ENCODE data around the gene DENND2D.
A peak's percentile ranks its signal among the peaks of the same experiment; 100 is the strongest.

Gene DENND2D

DNA sequence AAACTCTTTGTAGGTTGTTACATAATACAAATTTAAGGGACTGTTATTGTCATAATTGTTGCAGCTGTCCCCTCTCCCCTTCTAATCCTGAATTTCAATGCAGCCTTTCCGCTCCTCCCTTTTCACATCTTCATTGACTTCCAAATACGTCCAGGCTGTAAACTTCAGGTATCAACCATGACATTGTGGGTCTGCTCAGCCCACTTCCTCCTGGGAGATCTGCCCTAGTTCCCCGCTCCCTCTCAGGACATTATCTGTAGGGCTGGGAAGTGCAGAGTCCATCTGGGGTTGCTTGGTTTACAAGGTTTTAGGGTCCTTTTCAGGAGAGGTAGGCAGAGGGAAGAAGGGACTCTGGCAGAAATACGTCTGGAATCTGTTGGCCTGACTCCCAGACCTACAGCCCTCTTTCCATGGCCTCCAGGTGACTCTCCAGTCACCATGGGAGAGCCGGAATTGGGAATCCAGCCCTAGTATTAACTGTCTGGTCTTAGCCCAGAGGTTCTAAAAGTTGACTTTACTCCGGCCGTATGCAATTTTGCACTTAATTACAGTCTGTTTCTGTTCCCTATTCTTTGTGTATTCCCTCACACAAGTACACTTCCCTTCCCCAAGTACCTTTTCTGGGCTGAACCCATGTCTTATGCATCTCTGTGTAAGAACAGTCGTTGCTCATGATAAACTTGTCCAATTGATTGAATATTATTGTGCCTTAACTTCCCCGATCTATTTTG is 4.7 kb upstream of the DENND2D start:
- ATAC-seq (replicated peaks; ENCODE audit: extremely low read depth, poor library complexity, severe bottlenecking) (no peak), DNase-seq (ENCODE audit: low spot score in 2 of 2) (no peak)
- H3K27ac Mint-ChIP-seq (ENCODE audit: low read depth), result peak overlapping the region; percentile 76
- H3K4me1 Mint-ChIP-seq, result peaks cover 59% of the 10 kb centered on the region
- no peaks in the 10 kb centered on the region for H3K27me3 Mint-ChIP-seq
- H3K36me3 Mint-ChIP-seq (ENCODE audit: insufficient read depth), result peaks cover 17% of the 10 kb centered on the region
- peak overlapping the region; percentile 99 for H3K4me3 Mint-ChIP-seq
- no peaks in the 10 kb centered on the region for H3K9me3 Mint-ChIP-seq

GRCh38 chr1:111204201-111204982 is 3.9 kb upstream of the DENND2D start:
- ATAC-seq (replicated peaks; ENCODE audit: extremely low read depth, poor library complexity, severe bottlenecking) (peak; percentile 76), DNase-seq (ENCODE audit: low spot score in 2 of 2) (peak; percentile 50 to 62)
- H3K9me3 Mint-ChIP-seq, result no peaks in the 10 kb centered on the region
- no peaks in the 10 kb centered on the region for H3K27me3 Mint-ChIP-seq
- H3K27ac Mint-ChIP-seq (ENCODE audit: low read depth), result peak overlapping the region; percentile 76
- H3K4me1 Mint-ChIP-seq, result peaks cover 64% of the 10 kb centered on the region
- H3K4me3 Mint-ChIP-seq, result peak overlapping the region; percentile 99
- H3K36me3 Mint-ChIP-seq (ENCODE audit: insufficient read depth), result peaks cover 24% of the 10 kb centered on the region

GRCh38 chr1:111203681-111204200 is 3.3 kb upstream of the DENND2D start:
- Mint-ChIP-seq H3K4me1 (peaks cover 64% of the 10 kb centered on the region), H3K36me3 (ENCODE audit: insufficient read depth) (peaks cover 29% of the 10 kb centered on the region)

DNA sequence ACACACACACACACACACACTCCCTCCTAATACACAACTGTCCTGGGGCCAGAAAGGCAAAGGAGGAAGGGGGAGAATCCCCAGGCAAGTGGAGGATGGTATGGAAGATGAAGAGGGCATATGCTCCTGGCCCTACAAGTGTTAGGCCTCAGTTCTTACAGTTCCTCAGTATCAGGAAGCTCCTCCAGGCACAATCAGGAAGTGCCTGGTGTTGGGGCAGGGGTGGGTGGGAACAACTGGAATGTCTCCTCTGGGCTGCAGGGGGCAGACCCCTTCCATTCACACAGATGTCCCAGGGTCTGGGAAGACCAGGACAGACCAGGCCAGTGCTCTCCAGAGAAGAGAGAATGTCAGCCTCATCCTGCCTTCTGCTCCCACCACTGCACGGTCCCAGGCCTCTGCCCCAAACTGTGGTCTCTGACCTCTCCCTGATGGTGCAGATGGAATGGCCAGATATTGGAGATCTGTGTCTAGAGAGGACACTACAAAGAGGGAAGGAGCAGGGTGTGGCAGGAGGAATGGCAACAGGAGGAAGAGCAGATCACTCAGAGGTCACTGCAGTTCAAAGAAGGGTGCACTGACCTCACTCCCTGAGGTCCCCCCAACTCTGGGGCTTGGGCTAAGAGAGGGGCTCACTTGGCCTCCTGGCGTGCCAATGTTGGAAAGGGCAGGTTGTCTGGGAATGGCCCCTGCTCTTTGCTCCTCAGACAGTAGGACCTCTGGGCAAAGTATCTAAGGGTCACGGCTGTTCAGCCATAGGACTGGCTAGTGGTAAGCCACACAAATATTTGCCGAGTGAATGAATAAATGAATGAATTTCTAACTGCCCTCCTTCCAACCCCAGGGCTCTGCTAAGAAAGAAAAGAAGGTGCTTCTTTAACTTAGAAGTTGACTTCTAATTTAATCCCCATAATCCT is 2.5 kb upstream of the DENND2D start:
- Mint-ChIP-seq H3K4me3 (peak overlapping the region; percentile 99), H3K4me1 (peaks cover 57% of the 10 kb centered on the region)
- ATAC-seq (replicated peaks; ENCODE audit: extremely low read depth, poor library complexity, severe bottlenecking), result no peak

More at GRCh38 chr1:111203681-111204200, 3.3 kb upstream of the DENND2D start:
- Mint-ChIP-seq H3K4me3 (peak overlapping the region; percentile 99), H3K9me3 (no peaks in the 10 kb centered on the region), H3K27me3 (no peaks in the 10 kb centered on the region), H3K27ac (ENCODE audit: low read depth) (peak overlapping the region; percentile 76)
- DNase-seq (ENCODE audit: low spot score in 2 of 2) (peak; percentile 55 to 71), ATAC-seq (replicated peaks; ENCODE audit: extremely low read depth, poor library complexity, severe bottlenecking) (peak; percentile 67)

GRCh38 chr1:111202366-111202706 is 1.9 kb upstream of the DENND2D start:
- Mint-ChIP-seq H3K27me3 (no peaks in the 10 kb centered on the region), H3K4me1 (peaks cover 63% of the 10 kb centered on the region), H3K36me3 (ENCODE audit: insufficient read depth) (peaks cover 38% of the 10 kb centered on the region), H3K4me3 (peak overlapping the region; percentile 99), H3K27ac (ENCODE audit: low read depth) (peak overlapping the region; percentile 76), H3K9me3 (no peaks in the 10 kb centered on the region)
- DNase-seq (ENCODE audit: low spot score in 2 of 2) (no peak), ATAC-seq (replicated peaks; ENCODE audit: extremely low read depth, poor library complexity, severe bottlenecking) (no peak)

More for the DNA sequence above, 2.5 kb upstream of the DENND2D start:
- Mint-ChIP-seq H3K36me3 (ENCODE audit: insufficient read depth) (peaks cover 32% of the 10 kb centered on the region), H3K9me3 (no peaks in the 10 kb centered on the region), H3K27me3 (no peaks in the 10 kb centered on the region), H3K27ac (ENCODE audit: low read depth) (peak overlapping the region; percentile 76)
- no peak for DNase-seq (ENCODE audit: low spot score in 2 of 2)

DNA sequence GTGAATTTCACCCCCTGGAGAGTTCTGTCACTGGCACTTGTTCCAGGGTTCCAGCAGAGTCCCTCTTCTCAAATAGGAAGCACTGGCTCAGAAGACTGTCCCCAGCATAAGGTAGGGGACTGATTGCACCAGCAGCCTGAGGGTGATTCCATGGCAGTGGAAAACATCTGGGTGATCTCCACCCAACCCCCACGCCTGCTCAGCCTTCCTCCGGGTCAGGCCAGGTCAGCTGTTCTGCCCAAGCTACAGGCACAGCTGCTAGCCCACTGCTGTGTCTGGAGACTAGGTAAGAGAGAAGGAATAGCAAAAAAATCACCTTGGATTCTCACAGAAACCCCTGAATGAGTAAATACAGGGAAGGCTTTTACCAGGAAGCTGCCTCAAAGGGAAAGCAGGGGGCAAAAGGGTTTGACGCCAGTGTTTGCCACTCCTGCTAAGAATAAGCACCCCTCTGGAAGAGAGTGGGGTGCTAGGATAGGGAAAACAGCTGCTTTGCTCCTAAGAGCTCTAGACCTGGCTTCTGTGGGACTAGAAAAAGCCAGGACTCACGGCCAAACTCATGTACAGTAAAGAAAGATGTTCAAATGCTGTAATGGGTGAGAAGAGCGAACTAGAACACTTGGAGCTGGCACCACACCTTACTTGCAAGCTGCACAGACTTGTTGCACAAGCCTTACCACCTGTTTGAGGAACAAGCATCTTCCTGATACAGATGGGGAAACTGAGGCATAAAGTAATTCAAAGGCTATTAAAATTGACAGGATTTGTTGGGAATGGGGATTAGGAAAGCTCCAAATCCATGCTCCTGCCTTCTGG is 1.0 kb upstream of the DENND2D start:
- Mint-ChIP-seq H3K27ac (ENCODE audit: low read depth) (peak overlapping the region; percentile 99), H3K4me1 (peaks cover 71% of the 10 kb centered on the region), H3K27me3 (no peaks in the 10 kb centered on the region), H3K4me3 (peak overlapping the region; percentile 99), H3K9me3 (no peaks in the 10 kb centered on the region), H3K36me3 (ENCODE audit: insufficient read depth) (peaks cover 47% of the 10 kb centered on the region)
- no peak for DNase-seq (ENCODE audit: low spot score in 2 of 2)
- ATAC-seq (replicated peaks; ENCODE audit: extremely low read depth, poor library complexity, severe bottlenecking), result no peak

- Mint-ChIP-seq H3K27me3 (no peaks in the 10 kb centered on the region), H3K4me3 (peak overlapping the region; percentile 99), H3K27ac (ENCODE audit: low read depth) (peak overlapping the region; percentile 99), H3K4me1 (peaks cover 71% of the 10 kb centered on the region), H3K36me3 (ENCODE audit: insufficient read depth) (peaks cover 54% of the 10 kb centered on the region), H3K9me3 (no peaks in the 10 kb centered on the region)
- ATAC-seq (replicated peaks; ENCODE audit: extremely low read depth, poor library complexity, severe bottlenecking) (no peak), DNase-seq (ENCODE audit: low spot score in 2 of 2) (no peak)
These were observed 336 bp upstream of the DENND2D start for GRCh38 chr1:111200802-111201161.

DNA sequence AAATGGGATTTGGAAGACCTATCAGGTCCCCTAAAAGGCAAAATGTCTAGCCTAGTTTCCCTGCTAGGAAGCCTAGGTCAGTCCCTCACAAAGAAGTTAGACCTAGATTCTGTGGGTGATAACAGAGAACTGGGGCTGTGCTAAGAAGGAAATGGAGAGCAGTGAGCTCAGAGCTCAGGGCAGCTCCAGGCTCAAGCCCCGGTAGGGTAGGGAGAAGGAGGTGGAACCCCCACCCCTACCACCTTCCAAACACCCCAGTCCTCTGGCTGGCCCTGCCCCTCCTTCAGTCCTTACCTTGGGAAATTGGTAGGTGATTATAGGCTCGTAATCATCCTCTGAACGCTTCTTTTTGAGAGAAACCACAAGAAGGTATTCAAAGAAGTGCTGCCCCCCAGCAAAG is 1.1 kb downstream of the DENND2D start:
- Mint-ChIP-seq H3K4me1 (peaks cover 72% of the 10 kb centered on the region), H3K9me3 (no peaks in the 10 kb centered on the region), H3K4me3 (peak overlapping the region; percentile 99), H3K27ac (ENCODE audit: low read depth) (peak overlapping the region; percentile 99), H3K36me3 (ENCODE audit: insufficient read depth) (peaks cover 61% of the 10 kb centered on the region), H3K27me3 (no peaks in the 10 kb centered on the region)
- ATAC-seq (replicated peaks; ENCODE audit: extremely low read depth, poor library complexity, severe bottlenecking), result no peak
- DNase-seq (ENCODE audit: low spot score in 2 of 2), result no peak

DNA sequence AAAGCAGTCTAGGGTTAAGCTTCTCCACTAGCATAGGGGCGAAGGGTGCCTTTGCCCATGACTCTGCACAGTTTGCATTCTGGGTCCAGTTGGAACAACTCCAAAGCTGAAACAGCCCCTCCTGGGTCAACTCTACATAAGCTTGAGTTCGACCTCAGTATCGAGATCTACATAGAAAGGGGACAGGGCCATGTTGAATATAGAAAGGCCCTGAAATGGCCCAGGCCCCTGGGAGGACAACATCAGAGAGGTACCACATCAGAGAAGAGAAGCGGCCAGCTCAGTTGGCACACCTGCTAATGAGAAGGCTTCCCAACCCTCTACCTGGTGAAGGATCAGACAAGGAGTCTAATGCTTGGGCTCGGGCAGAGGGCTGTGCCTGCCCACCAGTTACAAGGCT is 1.6 kb downstream of the DENND2D start:
- H3K27me3 Mint-ChIP-seq, result no peaks in the 10 kb centered on the region
- H3K9me3 Mint-ChIP-seq, result no peaks in the 10 kb centered on the region
- peak overlapping the region; percentile 99 for H3K27ac Mint-ChIP-seq (ENCODE audit: low read depth)
- peaks cover 77% of the 10 kb centered on the region for H3K4me1 Mint-ChIP-seq
- DNase-seq (ENCODE audit: low spot score in 2 of 2) (no peak), ATAC-seq (replicated peaks; ENCODE audit: extremely low read depth, poor library complexity, severe bottlenecking) (no peak)
- H3K36me3 Mint-ChIP-seq (ENCODE audit: insufficient read depth), result peaks cover 62% of the 10 kb centered on the region
- H3K4me3 Mint-ChIP-seq, result peak overlapping the region; percentile 99

DNA sequence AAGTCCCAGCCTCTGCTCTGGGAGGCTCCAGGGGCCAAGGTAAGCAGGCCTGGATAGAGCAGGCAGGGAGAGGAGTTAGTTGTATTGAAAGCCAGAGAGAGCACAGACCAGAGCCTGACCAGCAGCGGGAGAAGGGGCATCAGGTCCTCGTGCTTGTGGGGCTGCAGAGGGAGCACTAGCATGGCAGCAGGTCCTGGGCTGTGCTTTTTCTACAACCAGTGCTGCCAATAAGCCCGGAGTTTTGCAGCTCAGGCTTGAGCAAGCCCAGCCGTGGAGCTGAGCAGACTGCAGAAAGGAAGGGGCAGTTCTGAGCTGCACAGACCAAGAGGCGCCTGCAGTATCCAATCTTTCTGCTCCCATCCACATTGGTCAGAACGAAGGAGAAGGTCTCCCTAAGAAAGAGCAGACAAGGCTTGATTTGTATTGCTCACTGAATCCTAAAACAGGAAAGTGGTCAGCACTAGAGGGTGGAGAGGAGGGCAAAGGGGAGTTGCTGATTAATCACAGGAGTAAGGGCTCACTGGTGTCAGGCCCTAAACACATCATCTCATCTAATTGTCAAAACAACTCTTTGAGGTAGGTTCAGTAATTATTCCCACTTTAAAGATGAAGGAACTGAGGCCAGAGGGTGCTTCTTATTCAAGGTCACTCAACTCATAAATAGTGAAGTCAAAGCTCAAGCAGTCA is 2.7 kb downstream of the DENND2D start:
- no peaks in the 10 kb centered on the region for H3K9me3 Mint-ChIP-seq
- peaks cover 82% of the 10 kb centered on the region for H3K4me1 Mint-ChIP-seq
- H3K27me3 Mint-ChIP-seq, result no peaks in the 10 kb centered on the region
- H3K36me3 Mint-ChIP-seq (ENCODE audit: insufficient read depth), result peaks cover 65% of the 10 kb centered on the region
- peak; percentile 69 for ATAC-seq (replicated peaks; ENCODE audit: extremely low read depth, poor library complexity, severe bottlenecking)
- peak in 1 of 2 donors; percentile 68 for DNase-seq (ENCODE audit: low spot score in 2 of 2)
- peak overlapping the region; percentile 91 for H3K27ac Mint-ChIP-seq (ENCODE audit: low read depth)
- H3K4me3 Mint-ChIP-seq, result peak overlapping the region; percentile 99

- Mint-ChIP-seq H3K9me3 (no peaks in the 10 kb centered on the region), H3K27ac (ENCODE audit: low read depth) (peak overlapping the region; percentile 91), H3K27me3 (no peaks in the 10 kb centered on the region), H3K36me3 (ENCODE audit: insufficient read depth) (peaks cover 81% of the 10 kb centered on the region), H3K4me1 (peaks cover 82% of the 10 kb centered on the region), H3K4me3 (peak overlapping the region; percentile 99)
- no peak for DNase-seq (ENCODE audit: low spot score in 2 of 2)
- ATAC-seq (replicated peaks; ENCODE audit: extremely low read depth, poor library complexity, severe bottlenecking), result no peak
These were observed 4.2 kb downstream of the DENND2D start for GRCh38 chr1:111196213-111196612.
